ENCODE results near the gene PTPRK. TPM values are rescaled to one million over a fixed set of nuclear protein-coding genes. Genes with fewer than 3 reads are reported as not detected.

PTPRK gene
- total and polyA plus RNA-seq, 2 of the 8 experiments (the other 6 are each of a cell fraction or from before 2014, with no cell fraction given): 11.4 to 47.3 TPM

DNA sequence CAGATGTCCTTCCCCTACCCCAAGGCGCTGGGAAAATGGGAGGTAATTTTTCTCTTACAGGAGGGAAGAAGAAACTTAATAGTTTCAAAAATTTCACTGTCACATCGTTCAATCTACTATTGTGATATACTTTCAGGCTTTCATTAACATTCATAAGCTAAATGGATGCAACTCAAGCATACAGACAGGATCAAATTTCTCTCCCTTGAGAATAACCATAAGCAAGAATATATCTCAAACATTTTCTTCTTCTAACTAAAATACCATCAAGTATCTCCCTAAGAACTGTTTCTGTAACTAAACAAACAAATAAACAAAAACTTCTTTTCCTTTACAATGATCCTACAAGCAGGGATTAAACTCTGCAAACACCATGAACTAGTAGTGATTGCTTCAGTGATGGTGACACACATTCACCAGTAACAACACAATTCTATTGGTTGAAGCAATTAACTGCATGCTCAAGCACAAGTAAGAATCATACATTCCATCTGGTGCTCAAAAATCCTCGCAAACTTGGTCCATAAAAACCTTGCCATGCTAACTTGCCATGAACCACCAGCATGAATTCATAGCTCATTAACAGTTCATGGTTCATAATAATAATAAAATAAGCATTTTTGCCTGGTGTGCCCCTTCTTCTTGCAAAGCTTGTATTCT lies 183.8 kb downstream of the PTPRK start:
- Histone ChIP-seq H3K18ac (ENCODE audit: extremely low read depth, low read length) (no peak overlapping the region), H2AK5ac (ENCODE audit: low read depth, low read length) (no peak overlapping the region), H4K8ac (ENCODE audit: extremely low read depth, insufficient read depth, low read length) (no peak overlapping the region), H3K23ac (ENCODE audit: insufficient read length) (no peak overlapping the region), H2BK12ac (ENCODE audit: low read depth, low read length) (no peak overlapping the region), H3K79me2 (ENCODE audit: control insufficient read depth in 1 of 2, insufficient read depth in 2 of 2, low read length in 2 of 2) (peaks cover 0 to 14% of the 10 kb centered on the region in 2 experiments; a peak in 1 of 4 replicates), H3K4me1 (replicated peaks in 1 of 4; ENCODE audit: control insufficient read depth in 3 of 4, insufficient read depth in 4 of 4, low read length in 3 of 4) (no peaks in the 10 kb centered on the region), H3K23me2 (ENCODE audit: low read depth, low read length) (no peaks in the 10 kb centered on the region; the same call in 1 of the 2 replicates), H3K9me3 (ENCODE audit: insufficient read depth in 2 of 2, low read depth in 1 of 2, low read length in 1 of 2) (no peaks in the 10 kb centered on the region), H2AFZ (ENCODE audit: low read length) (no peak overlapping the region), H3K9ac (replicated peaks in 1 of 4; ENCODE audit: extremely low read depth in 1 of 4, low read depth in 3 of 4, low read length in 3 of 4) (no peak overlapping the region), H3K4me2 (ENCODE audit: insufficient read depth in 1 of 2, low read depth in 2 of 2, low read length in 2 of 2) (no peak overlapping the region), H3K79me1 (ENCODE audit: low read depth, low read length) (no peaks in the 10 kb centered on the region), H3K4ac (replicated peaks; ENCODE audit: insufficient read length, low read depth, low read length) (no peak overlapping the region), H4K91ac (replicated peaks; ENCODE audit: insufficient read length, low read length) (no peak overlapping the region), H3K14ac (ENCODE audit: insufficient read length) (no peak overlapping the region), H4K5ac (ENCODE audit: insufficient read length, low read depth, low read length) (no peak overlapping the region), H3K56ac (replicated peaks; ENCODE audit: insufficient read length, low read depth, low read length) (no peak overlapping the region), H3K4me3 (ENCODE audit: extremely low read depth in 1 of 4, insufficient read depth in 2 of 4, low read depth in 3 of 4, low read length in 4 of 4) (no peak overlapping the region), H3K27me3 (replicated peaks in 1 of 4; ENCODE audit: control insufficient read depth in 3 of 4, extremely low read depth in 1 of 4, insufficient read depth in 3 of 4, low read length in 3 of 4) (no peaks in the 10 kb centered on the region), H3K27ac (ENCODE audit: low read depth, low read length) (no peak overlapping the region), H2BK5ac (ENCODE audit: low read depth, low read length) (no peak overlapping the region), H2BK120ac (replicated peaks; ENCODE audit: low read depth, low read length) (no peak overlapping the region), H2BK20ac (ENCODE audit: low read length) (no peak overlapping the region), H4K20me1 (replicated peaks in 1 of 2; ENCODE audit: control insufficient read depth in 1 of 2, insufficient read depth in 2 of 2, low read length in 2 of 2) (no peaks in the 10 kb centered on the region), H2BK15ac (ENCODE audit: low read length) (no peak overlapping the region), H3K36me3 (ENCODE audit: control insufficient read depth in 2 of 4, insufficient read depth in 4 of 4, low read length in 3 of 4) (no peaks in the 10 kb centered on the region)
- CTCF ChIA-PET (ENCODE audit: partially characterized antibody): interaction anchor here (0.6 to 2.6 kb wide), 3 partner anchors 8 to 180 kb away, joined by 3 to 5 read pairs (median 3); no protein-coding TSS in a partner anchor
- no peak for FAIRE-seq
- POLR2A ChIA-PET (ENCODE audit: partially characterized antibody): no interaction called here
- no peak for DNase-seq (ENCODE audit: low read depth in 1 of 2, low spot score in 2 of 2)
- WGBS, 2 experiments (ENCODE audit: extremely low coverage in 1 of 2, insufficient coverage in 1 of 2, insufficient read length in 1 of 2, insufficient replicate concordance in 2 of 2, low coverage in 1 of 2, low lambda C conversion rate in 2 of 2, missing lambda C conversion rate in 1 of 2): 58% methylated on average over 3 of the region's 3 CpGs; no CpG with 5 or more reads in 1 of the 2 experiments
- TF ChIP-seq POLR2A (IDR thresholded peaks at IDR 0.05; ENCODE audit: control extremely low read depth in 1 of 2, low read depth in 2 of 2, low read length in 2 of 2): no peak
- no peak for TF ChIP-seq SAP30 (IDR thresholded peaks at IDR 0.05; ENCODE audit: insufficient read depth, insufficient replicate concordance, low read length)
- no peak for TF ChIP-seq KDM1A (IDR thresholded peaks at IDR 0.05; ENCODE audit: borderline replicate concordance, low read length)
- no peak for TF ChIP-seq JUND (IDR thresholded peaks at IDR 0.05; ENCODE audit: low read length)
- no peak for TF ChIP-seq RFX5 (IDR thresholded peaks at IDR 0.05; ENCODE audit: borderline replicate concordance, low read depth, low read length)
- TF ChIP-seq TBP (IDR thresholded peaks at IDR 0.05; ENCODE audit: low read depth, low read length): no peak
- no peak for TF ChIP-seq GTF2F1 (IDR thresholded peaks at IDR 0.05; ENCODE audit: borderline replicate concordance, low read depth, low read length)
- no peak for TF ChIP-seq SIN3A (conservative IDR thresholded peaks at IDR 0.05 in 1 of 2, IDR thresholded peaks at IDR 0.05 in 1 of 2; ENCODE audit: low read depth in 1 of 2, low read length in 2 of 2)
- no peak for TF ChIP-seq GABPA (IDR thresholded peaks at IDR 0.05; ENCODE audit: borderline replicate concordance, insufficient read depth, low read length)
- TF ChIP-seq SP4 (IDR thresholded peaks at IDR 0.05; ENCODE audit: low read length): no peak
- no peak for TF ChIP-seq KDM5A (IDR thresholded peaks at IDR 0.05; ENCODE audit: low read length)
- TF ChIP-seq CHD1 (IDR thresholded peaks at IDR 0.05; ENCODE audit: low read depth, low read length): no peak
- TF ChIP-seq CREB1 (IDR thresholded peaks at IDR 0.05): no peak
- no peak for TF ChIP-seq CBX8 (IDR thresholded peaks at IDR 0.05; ENCODE audit: borderline replicate concordance, low read depth, low read length)
- no peak for TF ChIP-seq ZNF274 (IDR thresholded peaks at IDR 0.05; ENCODE audit: borderline replicate concordance, extremely low read depth, low read length)
